Keratinocyte (primary cell): ENCODE measurements around the gene LCE6A. TPM values are rescaled to one million over a fixed set of nuclear protein-coding genes. Genes with fewer than 3 reads are reported as not detected.

Experiments used
- DNase-seq: peaks from one replicate; pipeline ENCODE4 v3.0.0-alpha.2; 2011; ENCODE audit warnings: low read depth, missing footprints, low spot score
- FAIRE-seq: peaks from 2 replicates; lab custom pipeline; 2011; peaks lifted over from hg19 to GRCh38; lab: Jason Lieb, UNC
- H2AFZ ChIP-seq: 2 replicates; pipeline ENCODE4 v1.6.0; 2012; ENCODE audit warnings: low read length, control low read depth, inconsistent platforms; ENCODE audit not compliant: control insufficient read depth
- H3K27ac ChIP-seq: 2 replicates; pipeline ENCODE4 v1.5.1; 2011; ENCODE audit warnings: low read length; ENCODE audit not compliant: control insufficient read depth, insufficient read depth
- H3K27me3 ChIP-seq: 3 replicates; pipeline ENCODE4 v1.6.0; 2011; ENCODE audit warnings: low read length; ENCODE audit not compliant: control insufficient read depth, insufficient read depth; ENCODE audit errors: extremely low read depth
- H3K36me3 ChIP-seq, 2 experiments: 2 replicates in 1 of 2; 3 replicates in 1 of 2; pipeline ENCODE4 v1.5.1; 2011; ENCODE audit warnings: low read length in 2 of 2, mild to moderate bottlenecking in 1 of 2; ENCODE audit not compliant: control insufficient read depth in 2 of 2, insufficient read depth in 2 of 2; ENCODE audit errors: extremely low read depth in 1 of 2
- H3K4me1 ChIP-seq: 3 replicates; pipeline ENCODE4 v1.5.1; 2011; ENCODE audit warnings: low read length; ENCODE audit not compliant: control insufficient read depth, insufficient read depth; ENCODE audit errors: extremely low read depth
- H3K4me2 ChIP-seq: 3 replicates; pipeline ENCODE4 v1.6.0; 2011; ENCODE audit warnings: low read depth, low read length; ENCODE audit not compliant: control insufficient read depth, insufficient read depth; ENCODE audit errors: extremely low read depth
- H3K4me3 ChIP-seq, 3 experiments: fragments of 200-600 bp in 1 of 3; sonication (generic) in 1 of 3; 2 replicates in 2 of 3; 3 replicates in 1 of 3; pipeline ENCODE4 v1.5.1; 2011 to 2016; ENCODE audit warnings: low read length in 3 of 3, mild to moderate bottlenecking in 3 of 3, control low read depth in 2 of 3, inconsistent platforms in 1 of 3, low read depth in 1 of 3, mixed read lengths in 1 of 3, mixed run types in 1 of 3, moderate library complexity in 1 of 3; ENCODE audit not compliant: control insufficient read depth in 2 of 3, insufficient read depth in 2 of 3; ENCODE audit errors: extremely low read depth in 1 of 3
- H3K79me2 ChIP-seq: 2 replicates; pipeline ENCODE4 v1.6.0; 2012; ENCODE audit warnings: low read length; ENCODE audit not compliant: control insufficient read depth, insufficient read depth
- H3K9ac ChIP-seq: 3 replicates; pipeline ENCODE4 v1.6.0; 2011; ENCODE audit warnings: low read length; ENCODE audit not compliant: control insufficient read depth, insufficient read depth; ENCODE audit errors: extremely low read depth
- H3K9me1 ChIP-seq: 3 replicates; pipeline ENCODE4 v1.6.0; 2011; ENCODE audit warnings: low read length; ENCODE audit not compliant: control insufficient read depth, insufficient read depth; ENCODE audit errors: extremely low read depth
- H3K9me3 ChIP-seq: 2 replicates; pipeline ENCODE4 v1.5.1; 2012; ENCODE audit warnings: low read depth, low read length; ENCODE audit not compliant: control insufficient read depth
- H4K20me1 ChIP-seq: 3 replicates; pipeline ENCODE4 v1.6.0; 2011; ENCODE audit warnings: low read length; ENCODE audit not compliant: control insufficient read depth, insufficient read depth; ENCODE audit errors: extremely low read depth
- EZH2 ChIP-seq: IDR thresholded peaks from one replicate; pipeline ENCODE4 v1.6.1; 2012; ENCODE audit warnings: inconsistent platforms, mild to moderate bottlenecking, low read length, moderate library complexity
- dilution Hi-C: fragments of 300-500 bp; cut with MboI; formaldehyde crosslinking; loops from one replicate; pipeline ENCODE4 v1.7.0; 2020; ENCODE audit warnings: low sequenced_read_pairs; ENCODE audit not compliant: extremely low pct_ligation_motif_present
- polyA plus RNA-seq, 5 experiments: library from polyadenylated mRNA; depleted of rRNA in 3 of 5; stranded (reverse) in 3 of 5; stranded (forward) in 1 of 5; unstranded in 1 of 5; fragments of >200 nt; gene quantifications; 1 replicate in 1 of 5; 2 replicates in 3 of 5; 3 replicates in 1 of 5; pipeline versions ENCODE4 v1.2.1 to v1.2.3, GENCODE V29; 2011 to 2012; ENCODE audit warnings: missing spikeins in 2 of 5, low read depth in 1 of 5, low replicate concordance in 1 of 5
- TF ChIP-seq, protein P1 (sequence below), 3 experiments: IDR thresholded peaks in 1 of 3; conservative IDR thresholded peaks in 1 of 3; optimal IDR thresholded peaks in 1 of 3; 2 replicates in 2 of 3; 3 replicates in 1 of 3; pipeline versions ENCODE3 to v1.5.1; 2011; ENCODE audit warnings: low read length in 3 of 3, mild to moderate bottlenecking in 3 of 3, moderate library complexity in 2 of 3, control low read depth in 1 of 3, inconsistent platforms in 1 of 3; ENCODE audit not compliant: insufficient read depth in 2 of 3; ENCODE audit errors: extremely low read depth in 1 of 3

Gene LCE6A
- polyA plus RNA-seq, 1 donor (not counting 4 experiments of a cell fraction or from before 2014, with no cell fraction given), result 0.60 TPM

DNA sequence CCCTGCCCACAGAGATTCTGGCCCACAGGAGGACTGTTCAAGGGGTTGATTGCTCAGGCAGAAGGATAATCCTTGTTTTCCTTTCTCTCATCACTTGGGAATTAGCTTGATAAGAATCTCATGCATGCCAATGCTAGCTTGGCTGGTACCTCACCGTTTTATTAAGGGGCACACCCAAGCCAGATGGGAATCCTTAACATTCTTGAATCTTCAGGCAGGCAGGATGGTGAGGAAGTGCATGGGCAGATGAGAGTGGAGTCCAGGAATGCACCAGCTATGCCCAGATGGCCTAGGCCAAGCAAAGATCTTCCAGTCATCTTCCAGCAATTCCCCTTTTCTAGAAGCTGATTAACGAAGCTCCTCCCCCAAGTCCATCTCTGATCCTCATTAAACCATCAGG, 13.0 kb downstream of the LCE6A start:
- no peak overlapping the region for H2AFZ ChIP-seq
- peak; percentile 92 for FAIRE-seq
- no peak overlapping the region for H3K9ac ChIP-seq

DNA sequence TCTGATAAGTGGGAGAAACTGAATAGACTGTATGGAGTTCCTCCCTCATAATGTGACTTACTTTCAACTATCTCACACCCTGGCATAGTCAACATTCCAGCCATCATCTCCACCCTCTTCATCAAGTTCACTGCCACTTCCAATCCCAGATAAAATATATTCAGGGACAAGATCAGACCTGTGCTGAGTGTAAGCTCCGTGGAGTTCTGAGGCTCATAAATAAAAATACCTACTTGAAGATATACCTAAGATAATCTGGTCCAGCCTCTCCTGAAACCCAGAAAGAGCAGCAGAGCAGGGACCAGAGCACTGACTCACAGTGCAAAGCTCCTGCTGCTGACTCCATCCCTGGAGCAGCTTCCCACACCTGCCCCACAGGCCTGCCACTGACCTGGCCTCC, 15.4 kb downstream of the LCE6A start:
- Histone ChIP-seq H3K9me3 (no peaks in the 10 kb centered on the region), H4K20me1 (no peaks in the 10 kb centered on the region), H3K4me3 (no peak overlapping the region), H3K27ac (no peak overlapping the region), H3K36me3 (no peaks in the 10 kb centered on the region), H3K4me1 (peaks cover 14% of the 10 kb centered on the region), H3K9me1 (no peaks in the 10 kb centered on the region), H3K27me3 (no peaks in the 10 kb centered on the region), H3K4me2 (no peak overlapping the region), H3K79me2 (no peaks in the 10 kb centered on the region), H3K9ac (no peak overlapping the region), H2AFZ (no peak overlapping the region)
- DNase-seq (no peak), FAIRE-seq (peak; percentile 73)
- dilution Hi-C loops, result no loop called here
- no peak for TF ChIP-seq EZH2
- TF ChIP-seq, protein P1, sequence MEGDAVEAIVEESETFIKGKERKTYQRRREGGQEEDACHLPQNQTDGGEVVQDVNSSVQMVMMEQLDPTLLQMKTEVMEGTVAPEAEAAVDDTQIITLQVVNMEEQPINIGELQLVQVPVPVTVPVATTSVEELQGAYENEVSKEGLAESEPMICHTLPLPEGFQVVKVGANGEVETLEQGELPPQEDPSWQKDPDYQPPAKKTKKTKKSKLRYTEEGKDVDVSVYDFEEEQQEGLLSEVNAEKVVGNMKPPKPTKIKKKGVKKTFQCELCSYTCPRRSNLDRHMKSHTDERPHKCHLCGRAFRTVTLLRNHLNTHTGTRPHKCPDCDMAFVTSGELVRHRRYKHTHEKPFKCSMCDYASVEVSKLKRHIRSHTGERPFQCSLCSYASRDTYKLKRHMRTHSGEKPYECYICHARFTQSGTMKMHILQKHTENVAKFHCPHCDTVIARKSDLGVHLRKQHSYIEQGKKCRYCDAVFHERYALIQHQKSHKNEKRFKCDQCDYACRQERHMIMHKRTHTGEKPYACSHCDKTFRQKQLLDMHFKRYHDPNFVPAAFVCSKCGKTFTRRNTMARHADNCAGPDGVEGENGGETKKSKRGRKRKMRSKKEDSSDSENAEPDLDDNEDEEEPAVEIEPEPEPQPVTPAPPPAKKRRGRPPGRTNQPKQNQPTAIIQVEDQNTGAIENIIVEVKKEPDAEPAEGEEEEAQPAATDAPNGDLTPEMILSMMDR (optimal IDR thresholded peaks at IDR 0.05 in 1 of 3, IDR thresholded peaks at IDR 0.05 in 1 of 3, conservative IDR thresholded peaks at IDR 0.05 in 1 of 3; ENCODE audit: extremely low read depth in 1 of 3, insufficient read depth in 2 of 3, low read length in 3 of 3), result no peak

More for the DNA sequence above, 13.0 kb downstream of the LCE6A start:
- H3K4me2 ChIP-seq, result no peak overlapping the region
- H3K4me1 ChIP-seq, result peaks cover 14% of the 10 kb centered on the region
- H3K79me2 ChIP-seq, result no peaks in the 10 kb centered on the region
- no peaks in the 10 kb centered on the region for H3K9me3 ChIP-seq
- no peak for TF ChIP-seq EZH2
- TF ChIP-seq, protein P1 (optimal IDR thresholded peaks at IDR 0.05 in 1 of 3, IDR thresholded peaks at IDR 0.05 in 1 of 3, conservative IDR thresholded peaks at IDR 0.05 in 1 of 3; ENCODE audit: extremely low read depth in 1 of 3, insufficient read depth in 2 of 3, low read length in 3 of 3), result no peak
- peak; percentile 76 for DNase-seq
- H3K36me3 ChIP-seq, result no peaks in the 10 kb centered on the region
- dilution Hi-C loops, result no loop called here
- no peak overlapping the region for H3K27ac ChIP-seq
- no peaks in the 10 kb centered on the region for H3K27me3 ChIP-seq
- H3K9me1 ChIP-seq, result no peaks in the 10 kb centered on the region
- H3K4me3 ChIP-seq, result no peak overlapping the region
- H4K20me1 ChIP-seq, result no peaks in the 10 kb centered on the region
